Stimulated activated CD8-positive, alpha-beta memory T cell treated with anti-CD3 and anti-CD28 coated beads, Interleukin-4, amount 100 ng/mL, for 1 hour (primary cell): ENCODE data around the gene GTSE1.
A peak's percentile ranks its signal among the peaks of the same experiment; 100 is the strongest.

Experiments used
- DNase-seq, 2 donors: peaks; one replicate each; pipeline ENCODE4 v3.0.0-alpha.2; 2020; ENCODE audit warnings: low read depth in 2 of 2, low spot score in 1 of 2

The GTSE1 gene

GRCh38 chr22:46352276-46352675 is 55.6 kb downstream of the GTSE1 start:
- no peak for DNase-seq

- DNase-seq = no peak
Measured at GRCh38 chr22:46352691-46353386, 56.2 kb downstream of the GTSE1 start.

- DNase-seq = no peak
Measured at GRCh38 chr22:46353483-46354105, 56.9 kb downstream of the GTSE1 start.

GRCh38 chr22:46354176-46354992 is 57.7 kb downstream of the GTSE1 start:
- DNase-seq = no peak

- DNase-seq = no peak
Measured at GRCh38 chr22:46354993-46355305, 58.3 kb downstream of the GTSE1 start.

- peak in 1 of 2 donors; percentile 36 for DNase-seq
Measured at GRCh38 chr22:46355369-46355995, 58.8 kb downstream of the GTSE1 start.

- no peak for DNase-seq
Measured at GRCh38 chr22:46355996-46356471, 59.4 kb downstream of the GTSE1 start.

- no peak for DNase-seq
Measured at GRCh38 chr22:46356496-46357480, 60.1 kb downstream of the GTSE1 start.

- DNase-seq = no peak
Measured at GRCh38 chr22:46357711-46358520, 61.2 kb downstream of the GTSE1 start.

- no peak for DNase-seq
Measured at GRCh38 chr22:46358766-46359165, 62.1 kb downstream of the GTSE1 start.

GRCh38 chr22:46359362-46359761 is 62.7 kb downstream of the GTSE1 start:
- no peak for DNase-seq

- no peak for DNase-seq
Measured at GRCh38 chr22:46360097-46360496, 63.4 kb downstream of the GTSE1 start.

GRCh38 chr22:46360891-46361290 is 64.2 kb downstream of the GTSE1 start:
- DNase-seq = no peak

- no peak for DNase-seq
Measured at GRCh38 chr22:46361826-46362202, 65.1 kb downstream of the GTSE1 start.

- no peak for DNase-seq
Measured at GRCh38 chr22:46362203-46362933, 65.7 kb downstream of the GTSE1 start.

GRCh38 chr22:46362934-46363515 is 66.4 kb downstream of the GTSE1 start:
- no peak for DNase-seq

- no peak for DNase-seq
Measured at GRCh38 chr22:46363611-46364321, 67.1 kb downstream of the GTSE1 start.
